GM12878 (cell line): ENCODE results near the gene SLC22A23. TPM values are rescaled to one million over a fixed set of nuclear protein-coding genes. Genes with fewer than 3 reads are reported as not detected.

ENCODE experiments used
- ATAC-seq: fragments of 200-7000 bp; cut with Tn5 transposase; 3 replicates; pipeline ENCODE4 v1.9.1; 2020; ENCODE audit warnings: mild to moderate bottlenecking, moderate library complexity
- BruUV-seq: library from RNA; stranded (reverse); fragments of 400-500 nt; replicated peaks from 2 replicates; lab custom pipeline; 2021; lab: Mats Ljungman, UMichigan
- CTCF ChIA-PET: fragments of 300-600 bp; sonication (Branson Sonifier 250); formaldehyde crosslinking; extraction: SDS; loops from one replicate; lab custom pipeline; 2021; ENCODE audit warnings: inconsistent platforms; lab: Yijun Ruan, JAX
- POLR2A ChIA-PET: fragments of 350-600 bp; formaldehyde crosslinking; extraction: SDS; loops from one replicate; lab custom pipeline; 2021; ENCODE audit warnings: inconsistent platforms; lab: Charles Lee
- RAD21 ChIA-PET: fragments of 300-600 bp; sonication (Branson Sonifier 250); formaldehyde crosslinking; loops from one replicate; lab custom pipeline; 2023; ENCODE audit warnings: antibody characterized with exemption; ENCODE audit not compliant: unreplicated experiment; lab: Charles Lee
- SMC1A ChIA-PET: fragments of 300-600 bp; sonication (Branson Sonifier 250); formaldehyde crosslinking; loops from one replicate; lab custom pipeline; 2023; ENCODE audit not compliant: unreplicated experiment, uncharacterized antibody; lab: Charles Lee
- DNase-seq: peaks from one replicate; pipeline ENCODE4 v3.0.0-alpha.2; 2011; ENCODE audit warnings: low read depth, low spot score
- FAIRE-seq: peaks from 3 replicates; lab custom pipeline; 2011; peaks lifted over from hg19 to GRCh38; lab: Jason Lieb, UNC
- H2AFZ ChIP-seq: 2 replicates; pipeline ENCODE4 v1.6.0; 2011; ENCODE audit warnings: low read depth, low read length, control low read depth; ENCODE audit not compliant: control insufficient read depth
- H3K27ac ChIP-seq: 2 replicates; pipeline ENCODE4 v1.5.1; 2011; ENCODE audit warnings: control low read depth; ENCODE audit not compliant: control insufficient read depth, insufficient read depth
- H3K27me3 ChIP-seq, 2 experiments: replicated peaks in 1 of 2; 2 replicates each; pipeline versions ENCODE4 v1.6.0 to v1.6.1; 2011; ENCODE audit warnings: low read length in 1 of 2; ENCODE audit not compliant: control insufficient read depth in 2 of 2, insufficient read depth in 2 of 2
- H3K36me3 ChIP-seq, 2 experiments: 2 replicates each; pipeline ENCODE4 v1.5.1; 2011; ENCODE audit warnings: low read length in 1 of 2; ENCODE audit not compliant: control insufficient read depth in 2 of 2, insufficient read depth in 2 of 2
- H3K4me1 ChIP-seq: 2 replicates; pipeline ENCODE4 v1.6.1; 2011; ENCODE audit warnings: mild to moderate bottlenecking, low read length, moderate library complexity, mixed read lengths; ENCODE audit not compliant: control insufficient read depth, insufficient read depth
- H3K4me2 ChIP-seq: 2 replicates; pipeline ENCODE4 v1.6.0; 2011; ENCODE audit warnings: control low read depth; ENCODE audit not compliant: control insufficient read depth, insufficient read depth
- H3K4me3 ChIP-seq: fragments of 200-600 bp; sonication (generic); 2 replicates; pipeline ENCODE4 v1.5.1; 2016
- H3K79me2 ChIP-seq: 2 replicates; pipeline ENCODE4 v1.6.0; 2011; ENCODE audit warnings: low read length; ENCODE audit not compliant: control insufficient read depth, insufficient read depth
- H3K9ac ChIP-seq: 2 replicates; pipeline ENCODE4 v1.8.0; 2011; ENCODE audit warnings: low read length, control low read depth, mixed read lengths; ENCODE audit not compliant: control insufficient read depth, insufficient read depth
- H3K9me3 ChIP-seq: replicated peaks from 3 replicates; pipeline ENCODE4 v1.5.1; 2011; ENCODE audit warnings: mild to moderate bottlenecking, low read length; ENCODE audit not compliant: control insufficient read depth, insufficient read depth
- H4K20me1 ChIP-seq: 2 replicates; pipeline ENCODE4 v1.6.0; 2011; ENCODE audit not compliant: control insufficient read depth, insufficient read depth
- CBX5 ChIP-seq: sonication (generic); IDR thresholded peaks from 2 replicates; pipeline ENCODE4 v1.6.1; 2016; ENCODE audit warnings: low read depth, moderate library complexity, mild to moderate bottlenecking, inconsistent platforms
- CHD1 ChIP-seq: IDR thresholded peaks from 2 replicates; pipeline ENCODE4 v1.6.1; 2012; ENCODE audit warnings: low read depth, low read length, improper control_type of control experiment
- EGR1 ChIP-seq, 2 experiments: IDR thresholded peaks; 1 replicate in 1 of 2; 2 replicates in 1 of 2; pipeline ENCODE4 v1.6.1; 2011 to 2012; ENCODE audit warnings: low read depth in 2 of 2, low read length in 2 of 2, borderline replicate concordance in 1 of 2, mild to moderate bottlenecking in 1 of 2, moderate library complexity in 1 of 2
- EZH2 ChIP-seq: IDR thresholded peaks from 2 replicates; pipeline ENCODE4 v1.6.1; 2012; ENCODE audit warnings: low read depth, mild to moderate bottlenecking, control low read depth, inconsistent platforms, low read length, borderline replicate concordance; ENCODE audit not compliant: control insufficient read depth
- HDAC2 ChIP-seq: fragments of 200-600 bp; sonication (generic); IDR thresholded peaks from 2 replicates; pipeline ENCODE4 v1.6.1; 2017
- HDAC6 ChIP-seq: fragments of 200-600 bp; sonication (generic); IDR thresholded peaks from one replicate; pipeline ENCODE4 v1.8.0; 2017; ENCODE audit warnings: antibody characterized with exemption; ENCODE audit not compliant: unreplicated experiment
- KAT2A ChIP-seq: conservative IDR thresholded peaks from 2 replicates; pipeline ENCODE4 v1.6.1; 2011; ENCODE audit warnings: low read depth, low read length; ENCODE audit not compliant: control insufficient read depth
- NR2C2 ChIP-seq: IDR thresholded peaks from 2 replicates; pipeline ENCODE4 v1.6.1; 2011; ENCODE audit warnings: borderline replicate concordance, low read depth; ENCODE audit not compliant: control insufficient read depth, insufficient read length
- PKNOX1 ChIP-seq: fragments of 450-650 bp; IDR thresholded peaks from 2 replicates; pipeline ENCODE4 v1.6.1; 2016; ENCODE audit warnings: mild to moderate bottlenecking
- PRDM15 ChIP-seq: fragments of 450-650 bp; formaldehyde crosslinking; IDR thresholded peaks from 2 replicates; pipeline ENCODE4 v1.4.0; 2020; ENCODE audit warnings: mild to moderate bottlenecking, moderate library complexity
- RBBP5 ChIP-seq: fragments of 200-600 bp; sonication (generic); conservative IDR thresholded peaks from 2 replicates; pipeline ENCODE4 v1.6.1; 2016
- SIN3A ChIP-seq: IDR thresholded peaks from 2 replicates; pipeline ENCODE4 v1.6.1; 2012; ENCODE audit warnings: low read depth, low read length, improper control_type of control experiment
- SMC3 ChIP-seq: IDR thresholded peaks from 2 replicates; pipeline ENCODE4 v1.6.1; 2011; ENCODE audit warnings: low read length, improper control_type of control experiment, borderline replicate concordance
- WGBS: methylation state at CpG from one replicate; pipeline ENCODE4 v1.1.6; 2016; ENCODE audit warnings: low lambda C conversion rate; ENCODE audit not compliant: insufficient replicate concordance, insufficient coverage; ENCODE audit errors: missing lambda C conversion rate; 5-methylcytosine and 5-hydroxymethylcytosine counted together
- in situ Hi-C: fragments of 300-500 bp; cut with MboI; formaldehyde crosslinking; loops from 9 replicates; pipeline ENCODE4 v1.14.3; 2018; ENCODE audit warnings: mixed read lengths
- intact Hi-C: fragments of 100-400 bp; cut with micrococcal nuclease; formaldehyde crosslinking; loops from one replicate; pipeline ENCODE4 v1.14.2; 2022; ENCODE audit not compliant: unreplicated experiment
- polyA plus RNA-seq, 11 experiments: library from polyadenylated mRNA; depleted of rRNA in 4 of 11; unstranded in 6 of 11; stranded (reverse) in 5 of 11; fragments of >200 nt; fragmentation: Nextera tagmentation in 4 of 11; fragmentation: Illumina TruSeq in 1 of 11; extraction: Ambion mirVana in 4 of 11; extraction: Trizol in 1 of 11; gene quantifications; 1 replicate in 1 of 11; 2 replicates in 10 of 11; pipeline versions ENCODE4 v1.2.1 to v1.2.3, GENCODE V29; 2011 to 2016; ENCODE audit warnings: inconsistent platforms in 2 of 11, missing spikeins in 2 of 11, low read depth in 1 of 11
- total RNA-seq, 4 experiments: library from RNA; depleted of rRNA in 3 of 4; stranded (reverse); fragments of >200 nt in 3 of 4; fragmentation: Illumina TruSeq in 1 of 4; extraction: Trizol in 1 of 4; gene quantifications; 2 replicates each; pipeline versions ENCODE4 v1.2.1 to v1.2.3, GENCODE V29; 2013 to 2021

Gene SLC22A23
- total and polyA plus RNA-seq, 10 of the 15 experiments (the other 5 are each of a cell fraction or from before 2014, with no cell fraction given): 0.20 to 2.4 (median 0.74) TPM

DNA sequence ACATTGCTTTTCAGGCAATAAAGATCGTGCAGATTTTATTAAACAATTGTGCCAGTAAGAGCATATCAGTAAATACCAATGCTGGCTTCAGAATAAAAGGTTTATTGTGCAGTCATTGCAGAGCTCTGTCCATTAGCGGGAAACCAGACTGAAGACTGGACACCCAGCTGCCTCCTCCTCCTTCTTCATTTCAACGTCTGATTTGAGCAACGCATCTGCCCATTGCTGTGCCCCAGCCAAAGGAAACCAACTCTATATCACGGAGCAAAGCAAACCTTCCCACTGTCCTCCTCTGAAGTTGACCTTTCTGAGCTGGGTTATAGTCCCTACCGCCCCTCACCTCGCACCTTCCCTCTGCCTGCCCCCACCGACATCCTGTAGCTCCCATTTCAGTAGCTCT, 80.8 kb downstream of the SLC22A23 start:
- 18% methylated on average over 8 of the region's 8 CpGs for WGBS
- ATAC-seq (no peak), FAIRE-seq (no peak), DNase-seq (no peak)
- CTCF ChIA-PET: interaction anchor here (0.5 to 1.6 kb wide), 3 partner anchors 10 to 265 kb away, joined by 3 read pairs; no protein-coding TSS in a partner anchor
- peaks cover 4% of the 10 kb centered on the region for H3K4me1 ChIP-seq
- no peaks in the 10 kb centered on the region for H3K36me3 ChIP-seq
- H3K9me3 ChIP-seq: no peaks in the 10 kb centered on the region
- SMC1A ChIA-PET: interaction anchor here (1.2 kb wide), 1 partner anchor 38 kb away, joined by 4 read pairs; no protein-coding TSS in a partner anchor
- no peaks in the 10 kb centered on the region for H4K20me1 ChIP-seq
- RAD21 ChIA-PET: interaction anchor here (1.2 to 2.3 kb wide), 2 partner anchors 17 to 39 kb away, joined by 3 to 5 read pairs; no protein-coding TSS in a partner anchor
- H3K9ac ChIP-seq: no peak overlapping the region
- no peak overlapping the region for H2AFZ ChIP-seq
- intact Hi-C loops: no loop called here
- no peaks in the 10 kb centered on the region for H3K27me3 ChIP-seq
- POLR2A ChIA-PET: interaction anchor here (1.2 kb wide), 1 partner anchor 39 kb away, joined by 3 read pairs; no protein-coding TSS in a partner anchor
- H3K4me2 ChIP-seq: no peak overlapping the region
- no peak overlapping the region for H3K4me3 ChIP-seq
- H3K27ac ChIP-seq: no peak overlapping the region
- H3K79me2 ChIP-seq: no peaks in the 10 kb centered on the region
- TF ChIP-seq PRDM15 (CRISPR knock-in tag) (no peak), KAT2A (no peak), NR2C2 (no peak), EZH2 (no peak), RBBP5 (no peak), CHD1 (no peak), PKNOX1 (no peak), HDAC2 (no peak), EGR1 (IDR thresholded peaks at IDR 0.05; ENCODE audit: borderline replicate concordance in 1 of 2, low read depth in 2 of 2, low read length in 2 of 2) (no peak), SMC3 (no peak), HDAC6 (no peak), CBX5 (no peak), SIN3A (no peak)
- TF ChIP-seq, all 136 proteins: peak for 0
- in situ Hi-C loops: no loop called here
- BruUV-seq: no TSS peak
